Ovary (tissue), 1 donor: ENCODE results near the gene SLC7A9.

Source experiments
- EP300 ChIP-seq: sonication (generic); formaldehyde crosslinking; IDR thresholded peaks from one replicate; pipeline ENCODE4 v1.6.1; 2017; ENCODE audit warnings: antibody characterized with exemption
- POLR2A ChIP-seq: fragments of 450-650 bp; IDR thresholded peaks from one replicate; pipeline ENCODE4 v1.6.1; 2017; ENCODE audit warnings: antibody characterized with exemption, mild to moderate bottlenecking, moderate library complexity

- TF ChIP-seq EP300 (no peak), POLR2A (no peak)
These were observed 16.7 kb upstream of the SLC7A9 start for GRCh38 chr19:32886241-32886640.
